SJSA1 (cell line): ENCODE data around the gene SIRPD. TPM values are rescaled to one million over a fixed set of nuclear protein-coding genes. Genes with fewer than 3 reads are reported as not detected.
"Not testable (repeated sequence)": the region's sequence is repeated elsewhere in the genome, so short reads cannot be mapped to it uniquely, and the experiment has no call there.

Experiments used
- DNase-seq, 2 experiments: peaks; one replicate each; pipeline ENCODE4 v3.0.0-alpha.2; 2015 to 2020; ENCODE audit warnings: low spot score in 2 of 2, low read depth in 1 of 2
- H3K27ac ChIP-seq: fragments of 250-450 bp; sonication (Bioruptor Pico); 2 replicates; pipeline ENCODE4 v1.5.1; 2020; ENCODE audit warnings: mild to moderate bottlenecking, moderate library complexity
- H3K27me3 ChIP-seq: fragments of 250-450 bp; sonication (Bioruptor Pico); replicated peaks from 2 replicates; pipeline ENCODE4 v1.5.1; 2020; ENCODE audit warnings: mild to moderate bottlenecking, moderate library complexity
- H3K36me3 ChIP-seq: fragments of 250-450 bp; sonication (Bioruptor Pico); 2 replicates; pipeline ENCODE4 v1.5.1; 2020; ENCODE audit warnings: mild to moderate bottlenecking
- H3K4me1 ChIP-seq: fragments of 250-450 bp; sonication (Bioruptor Pico); replicated peaks from 2 replicates; pipeline ENCODE4 v1.6.1; 2021; ENCODE audit warnings: mild to moderate bottlenecking
- H3K4me3 ChIP-seq: fragments of 250-450 bp; sonication (Bioruptor Pico); 2 replicates; pipeline ENCODE4 v1.5.1; 2020; ENCODE audit warnings: mild to moderate bottlenecking
- H3K9me3 ChIP-seq: fragments of 250-450 bp; sonication (Bioruptor Pico); replicated peaks from 2 replicates; pipeline ENCODE4 v1.5.1; 2020; ENCODE audit warnings: mild to moderate bottlenecking
- total RNA-seq: library from RNA; depleted of rRNA; stranded (reverse); fragments of >200 nt; shearing (Covaris generic); gene quantifications from 2 replicates; pipeline ENCODE4 v1.2.3, GENCODE V29; 2014

The SIRPD gene
- total RNA-seq, 1 experiment from 2014 or later: not detected

GRCh38 chr20:1499528-1500420 is 57.7 kb downstream of the SIRPD start:
- Histone ChIP-seq H3K36me3 (no peaks in the 10 kb centered on the region), H3K4me1 (no peaks in the 10 kb centered on the region), H3K9me3 (no peaks in the 10 kb centered on the region), H3K4me3 (no peak overlapping the region), H3K27me3 (peaks cover 13% of the 10 kb centered on the region), H3K27ac (no peak overlapping the region)
- DNase-seq: no peak

DNA sequence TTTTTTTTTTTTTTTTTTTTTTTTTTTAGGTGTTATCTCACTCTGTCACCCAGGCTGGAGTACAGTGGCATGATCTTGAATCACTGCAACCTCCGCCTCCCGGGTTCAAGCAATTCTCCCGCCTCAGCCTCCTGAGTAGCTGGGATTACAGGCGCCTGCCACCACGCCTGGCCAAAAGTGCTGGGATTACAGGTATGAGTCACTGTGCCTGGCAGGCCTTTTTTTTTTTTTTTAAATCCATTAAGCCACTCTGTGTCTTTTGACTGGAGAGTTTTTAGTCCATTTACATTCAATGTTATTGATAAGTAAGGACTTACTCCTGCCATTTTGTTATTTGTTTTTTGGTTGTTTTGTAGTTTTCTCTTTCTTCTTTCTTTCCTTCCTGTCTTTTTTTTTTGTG is 60.1 kb downstream of the SIRPD start:
- H3K4me1 ChIP-seq, H3K36me3 ChIP-seq, H3K9me3 ChIP-seq, DNase-seq, H3K4me3 ChIP-seq, H3K27ac ChIP-seq: not testable (repeated sequence)
- H3K27me3 ChIP-seq: peaks cover 35% of the 10 kb centered on the region

GRCh38 chr20:1496930-1497329 is 60.6 kb downstream of the SIRPD start:
- Histone ChIP-seq H3K27me3 (peaks cover 39% of the 10 kb centered on the region), H3K4me1 (no peaks in the 10 kb centered on the region), H3K36me3 (no peaks in the 10 kb centered on the region), H3K27ac (no peak overlapping the region), H3K9me3 (peaks cover 3% of the 10 kb centered on the region; the same call in 1 of the 2 replicates), H3K4me3 (no peak overlapping the region)
- DNase-seq: no peak

GRCh38 chr20:1494436-1494835 is 63.1 kb downstream of the SIRPD start:
- peaks cover 3% of the 10 kb centered on the region; the same call in 1 of the 2 replicates for H3K9me3 ChIP-seq
- no peak overlapping the region for H3K4me3 ChIP-seq
- H3K36me3 ChIP-seq: no peaks in the 10 kb centered on the region
- DNase-seq: no peak
- no peaks in the 10 kb centered on the region for H3K4me1 ChIP-seq
- H3K27ac ChIP-seq: no peak overlapping the region
- H3K27me3 ChIP-seq: peaks cover 61% of the 10 kb centered on the region

DNA sequence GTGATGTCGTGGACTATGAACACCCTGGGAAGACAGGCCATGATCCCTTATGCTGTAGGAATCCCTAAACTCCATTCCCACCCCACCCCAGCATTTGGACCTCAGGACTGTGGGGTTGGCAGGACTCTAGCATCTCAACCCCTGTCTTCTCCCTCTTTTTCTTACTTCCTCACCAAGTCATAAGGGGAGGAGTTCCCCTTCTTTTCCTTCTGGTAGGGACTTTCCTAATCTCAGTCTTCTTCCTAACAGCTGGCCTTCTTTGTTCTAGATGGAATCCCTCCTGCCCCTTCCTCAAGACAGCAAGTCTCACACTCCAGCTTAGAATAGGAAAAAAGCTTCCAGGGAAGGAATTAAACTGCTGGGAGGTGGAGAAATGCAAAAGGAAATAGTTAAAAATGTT is 64.0 kb downstream of the SIRPD start:
- Histone ChIP-seq H3K27me3 (peaks cover 67% of the 10 kb centered on the region), H3K27ac (no peak overlapping the region), H3K4me1 (no peaks in the 10 kb centered on the region), H3K4me3 (no peak overlapping the region), H3K36me3 (no peaks in the 10 kb centered on the region), H3K9me3 (peaks cover 3% of the 10 kb centered on the region; the same call in 1 of the 2 replicates)
- DNase-seq: peak in 1 of 2 experiments; percentile 5

DNA sequence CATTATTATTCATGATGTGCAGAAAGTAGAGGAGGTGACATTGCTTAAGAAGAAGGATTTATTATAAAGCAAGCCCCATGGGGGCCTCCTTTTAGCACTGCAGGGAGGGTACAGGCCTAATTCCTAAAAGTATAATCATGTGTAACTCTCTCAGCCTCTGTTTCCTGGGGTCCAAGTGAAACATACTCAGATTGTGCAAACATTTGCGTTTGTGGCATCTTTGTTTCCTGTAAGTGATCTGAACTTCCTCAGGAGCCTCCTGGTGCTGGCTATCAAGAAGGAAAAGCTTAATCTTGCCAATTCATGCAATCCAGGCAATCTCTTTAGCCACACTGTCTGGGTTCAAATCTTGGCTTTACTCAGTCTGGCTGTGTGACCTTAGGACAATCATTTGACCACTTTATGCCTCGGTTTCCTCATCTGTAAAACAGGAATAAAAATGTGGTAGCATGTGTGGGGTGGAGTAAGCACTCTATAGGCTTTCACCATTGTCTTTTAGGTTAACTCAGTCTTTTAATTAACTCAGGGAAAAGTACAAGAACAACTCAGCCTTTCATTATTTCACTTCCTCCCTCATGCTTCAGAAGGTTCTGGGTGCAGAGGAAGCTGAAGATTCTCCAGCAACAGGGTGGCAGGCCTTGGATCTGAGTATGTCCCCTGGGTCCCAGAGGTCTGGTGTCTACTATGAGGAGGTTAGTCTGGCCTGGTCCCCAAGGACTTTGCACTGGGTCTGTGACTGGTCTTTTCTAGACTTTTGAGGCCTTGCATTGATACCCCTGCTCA is 65.5 kb downstream of the SIRPD start:
- H3K36me3 ChIP-seq: no peaks in the 10 kb centered on the region
- DNase-seq: peak in 1 of 2 experiments; percentile 4
- H3K4me3 ChIP-seq: no peak overlapping the region
- peaks cover 3% of the 10 kb centered on the region; the same call in 1 of the 2 replicates for H3K9me3 ChIP-seq
- H3K4me1 ChIP-seq: no peaks in the 10 kb centered on the region
- no peak overlapping the region for H3K27ac ChIP-seq
- H3K27me3 ChIP-seq: peaks cover 80% of the 10 kb centered on the region

GRCh38 chr20:1491281-1491840 is 66.1 kb downstream of the SIRPD start, which contains the start of gene SIRPB2:
SIRPB2 (minus strand) TSS chr20:1491420; CDS start chr20:1491359, 61 bp downstream.
- Histone ChIP-seq H3K27ac (no peak within 1 kb of the TSS), H3K36me3 (no peaks in the 10 kb centered on the region), H3K4me3 (no peak within 1 kb of the TSS), H3K9me3 (peaks cover 3% of the 10 kb centered on the region; the same call in 1 of the 2 replicates), H3K4me1 (no peaks in the 10 kb centered on the region), H3K27me3 (peaks cover 80% of the 10 kb centered on the region)
- DNase-seq: no peak

DNA sequence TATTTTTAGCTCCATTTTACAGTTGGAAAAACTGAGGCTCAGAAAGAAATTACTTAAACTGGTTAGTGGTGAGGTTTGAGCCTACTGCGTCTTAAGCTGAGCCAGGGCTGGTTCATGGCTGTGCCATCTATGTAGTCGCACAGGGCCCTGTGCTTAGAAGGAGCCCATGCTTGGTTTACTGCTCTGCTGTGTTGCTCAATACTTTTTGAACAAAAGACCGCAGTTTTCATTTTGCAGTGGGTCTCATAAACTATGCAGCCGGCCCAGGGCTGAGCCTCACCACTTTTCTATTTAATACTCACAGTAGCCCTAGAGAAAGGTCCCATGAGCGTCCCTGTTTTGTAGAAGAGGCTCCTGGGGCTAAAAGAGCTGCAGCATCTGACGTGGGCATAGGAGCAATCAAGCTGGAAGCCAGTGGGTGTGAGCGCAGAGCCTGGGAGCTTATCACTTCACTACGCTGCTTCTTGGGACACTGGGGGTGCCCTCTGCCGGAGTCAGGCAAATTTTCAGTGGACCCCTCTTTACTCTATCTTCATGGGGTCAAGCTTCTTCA is 66.8 kb downstream of the SIRPD start:
- Histone ChIP-seq H3K27me3 (peaks cover 79% of the 10 kb centered on the region), H3K36me3 (no peaks in the 10 kb centered on the region), H3K4me3 (no peak overlapping the region), H3K27ac (no peak overlapping the region), H3K9me3 (peaks cover 3% of the 10 kb centered on the region; the same call in 1 of the 2 replicates), H3K4me1 (no peaks in the 10 kb centered on the region)
- DNase-seq: no peak

DNA sequence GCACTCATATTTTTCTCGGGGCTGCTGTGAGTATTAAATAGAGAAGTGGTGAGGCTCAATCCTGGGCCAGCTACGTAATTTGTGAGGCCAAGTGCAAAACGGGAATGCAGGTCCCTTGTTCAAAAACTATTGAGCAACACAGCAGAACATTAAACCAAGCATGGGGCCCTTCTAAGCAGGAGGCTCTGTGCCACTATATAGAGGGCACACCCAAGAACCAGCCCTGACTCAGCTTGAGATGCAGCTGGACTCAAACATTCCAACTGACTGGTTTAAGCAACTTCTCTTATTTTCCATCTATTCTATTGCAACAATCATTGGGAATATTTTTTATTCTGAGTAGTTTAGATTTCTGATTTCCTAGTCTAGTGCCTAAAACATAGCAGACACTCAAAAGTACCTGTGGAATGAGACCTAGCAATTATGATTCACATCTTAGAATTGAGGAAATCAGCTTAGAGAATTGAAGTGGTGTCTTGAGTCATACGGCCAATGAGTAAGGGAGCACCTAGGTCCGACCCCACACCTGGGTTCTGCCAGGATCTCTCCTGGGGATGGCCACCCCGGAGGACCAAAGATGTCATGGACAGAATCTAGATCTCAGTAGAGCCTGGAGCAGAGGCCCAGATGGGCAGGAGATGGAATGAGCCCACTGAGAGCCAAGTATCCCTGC is 67.6 kb downstream of the SIRPD start:
- Histone ChIP-seq H3K36me3 (no peaks in the 10 kb centered on the region), H3K27ac (no peak overlapping the region), H3K9me3 (peaks cover 3% of the 10 kb centered on the region; the same call in 1 of the 2 replicates), H3K4me1 (peaks cover 2% of the 10 kb centered on the region), H3K27me3 (peaks cover 74% of the 10 kb centered on the region), H3K4me3 (no peak overlapping the region)
- DNase-seq: peak in 1 of 2 experiments; percentile 24

- no peak for DNase-seq
- Histone ChIP-seq H3K4me1 (peaks cover 5% of the 10 kb centered on the region), H3K27ac (no peak overlapping the region), H3K36me3 (no peaks in the 10 kb centered on the region), H3K9me3 (peaks cover 3% of the 10 kb centered on the region; the same call in 1 of the 2 replicates), H3K27me3 (peaks cover 69% of the 10 kb centered on the region), H3K4me3 (no peak overlapping the region)
These were observed 68.2 kb downstream of the SIRPD start for GRCh38 chr20:1489325-1489724.

DNA sequence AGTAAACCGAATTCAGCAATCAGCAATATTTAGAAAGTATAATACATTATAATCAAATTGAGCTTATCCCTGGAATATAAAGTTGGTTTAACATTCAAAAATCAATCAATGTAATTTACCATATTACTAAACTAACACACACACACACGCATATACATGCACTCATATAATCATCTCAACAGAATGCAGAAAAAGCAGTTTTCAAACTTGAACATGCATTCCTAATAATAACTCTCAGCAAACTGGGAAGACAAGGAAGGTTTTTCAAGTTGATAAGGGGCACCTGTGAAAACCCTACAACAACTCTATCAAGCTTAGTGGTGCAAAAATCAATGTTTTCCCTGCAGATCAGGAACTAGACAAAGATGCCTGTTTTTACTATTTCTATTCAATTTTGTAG is 70.9 kb downstream of the SIRPD start:
- Histone ChIP-seq H3K4me3 (no peak overlapping the region), H3K9me3 (no peaks in the 10 kb centered on the region)

GRCh38 chr20:1484438-1485116 is 72.9 kb downstream of the SIRPD start:
- no peaks in the 10 kb centered on the region for H3K36me3 ChIP-seq
- peak in 1 of 2 experiments; percentile 74 for DNase-seq
- peaks cover 13% of the 10 kb centered on the region for H3K4me1 ChIP-seq
- H3K4me3 ChIP-seq: no peak overlapping the region
- H3K9me3 ChIP-seq: no peaks in the 10 kb centered on the region
- H3K27me3 ChIP-seq: peaks cover 31% of the 10 kb centered on the region
- no peak overlapping the region for H3K27ac ChIP-seq

More for the DNA sequence above, 70.9 kb downstream of the SIRPD start:
- peaks cover 46% of the 10 kb centered on the region for H3K27me3 ChIP-seq
- no peak for DNase-seq
- H3K27ac ChIP-seq: no peak overlapping the region
- H3K4me1 ChIP-seq: peaks cover 13% of the 10 kb centered on the region
- no peaks in the 10 kb centered on the region for H3K36me3 ChIP-seq
